PFSK-1 (cell line): ENCODE data around the gene ALX4.

ENCODE experiments used
- FOXP2 ChIP-seq: optimal IDR thresholded peaks from 2 replicates; pipeline ENCODE3; 2011; ENCODE audit warnings: borderline replicate concordance, control low read depth, inconsistent platforms; ENCODE audit not compliant: insufficient read depth; ENCODE audit errors: extremely low read length, extremely low read depth
- POLR2AphosphoS5 ChIP-seq: IDR thresholded peaks from 2 replicates; pipeline ENCODE4 v1.6.1; 2012; ENCODE audit warnings: low read depth, mild to moderate bottlenecking, control low read depth, low read length, moderate library complexity
- SIN3A ChIP-seq: IDR thresholded peaks from 2 replicates; pipeline ENCODE4 v1.6.1; 2012; ENCODE audit warnings: mild to moderate bottlenecking, low read length, moderate library complexity, borderline replicate concordance; ENCODE audit not compliant: insufficient read depth
- TAF1 ChIP-seq: IDR thresholded peaks from 2 replicates; pipeline ENCODE4 v1.6.1; 2012; ENCODE audit warnings: low read length, control low read depth, borderline replicate concordance; ENCODE audit not compliant: insufficient read depth
- TF ChIP-seq, protein P1 (sequence below), 2 experiments: IDR thresholded peaks; 2 replicates each; pipeline versions ENCODE4 v1.6.1 to v1.8.0; 2011 to 2012; ENCODE audit warnings: low read depth in 2 of 2, low read length in 2 of 2, control low read depth in 1 of 2, inconsistent platforms in 1 of 2, mild to moderate bottlenecking in 1 of 2, moderate library complexity in 1 of 2; ENCODE audit not compliant: insufficient read depth in 1 of 2

Gene ALX4

DNA sequence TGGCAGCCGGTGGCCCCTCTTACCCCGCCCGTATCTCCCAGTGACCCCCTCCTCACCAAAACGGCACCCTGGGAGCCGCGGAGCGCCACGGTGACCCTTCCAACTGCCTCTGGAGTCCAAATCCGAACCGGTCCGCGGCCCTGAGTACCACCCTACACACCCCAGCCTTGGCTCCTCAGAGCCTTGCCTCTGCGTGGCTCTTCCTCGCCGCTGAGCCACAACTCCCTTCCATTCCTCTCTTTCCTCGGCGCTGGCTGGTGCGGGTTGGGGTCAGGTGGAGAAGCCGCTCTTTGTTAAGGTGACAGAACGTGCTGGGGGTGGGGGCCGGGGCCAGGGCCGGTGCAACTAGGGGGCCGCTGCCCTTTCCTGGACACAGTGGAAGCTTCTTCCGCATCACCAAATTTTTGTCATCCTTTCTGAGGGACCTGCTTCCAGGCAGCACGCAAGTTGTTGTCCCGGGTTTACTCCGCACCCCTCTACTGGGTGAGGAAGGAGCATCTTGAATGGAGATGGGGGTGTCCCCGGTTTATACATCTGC is 6.5 kb downstream of the ALX4 start:
- TF ChIP-seq TAF1 (no peak), FOXP2 (no peak), SIN3A (no peak), POLR2AphosphoS5 (no peak)
- TF ChIP-seq, protein P1, sequence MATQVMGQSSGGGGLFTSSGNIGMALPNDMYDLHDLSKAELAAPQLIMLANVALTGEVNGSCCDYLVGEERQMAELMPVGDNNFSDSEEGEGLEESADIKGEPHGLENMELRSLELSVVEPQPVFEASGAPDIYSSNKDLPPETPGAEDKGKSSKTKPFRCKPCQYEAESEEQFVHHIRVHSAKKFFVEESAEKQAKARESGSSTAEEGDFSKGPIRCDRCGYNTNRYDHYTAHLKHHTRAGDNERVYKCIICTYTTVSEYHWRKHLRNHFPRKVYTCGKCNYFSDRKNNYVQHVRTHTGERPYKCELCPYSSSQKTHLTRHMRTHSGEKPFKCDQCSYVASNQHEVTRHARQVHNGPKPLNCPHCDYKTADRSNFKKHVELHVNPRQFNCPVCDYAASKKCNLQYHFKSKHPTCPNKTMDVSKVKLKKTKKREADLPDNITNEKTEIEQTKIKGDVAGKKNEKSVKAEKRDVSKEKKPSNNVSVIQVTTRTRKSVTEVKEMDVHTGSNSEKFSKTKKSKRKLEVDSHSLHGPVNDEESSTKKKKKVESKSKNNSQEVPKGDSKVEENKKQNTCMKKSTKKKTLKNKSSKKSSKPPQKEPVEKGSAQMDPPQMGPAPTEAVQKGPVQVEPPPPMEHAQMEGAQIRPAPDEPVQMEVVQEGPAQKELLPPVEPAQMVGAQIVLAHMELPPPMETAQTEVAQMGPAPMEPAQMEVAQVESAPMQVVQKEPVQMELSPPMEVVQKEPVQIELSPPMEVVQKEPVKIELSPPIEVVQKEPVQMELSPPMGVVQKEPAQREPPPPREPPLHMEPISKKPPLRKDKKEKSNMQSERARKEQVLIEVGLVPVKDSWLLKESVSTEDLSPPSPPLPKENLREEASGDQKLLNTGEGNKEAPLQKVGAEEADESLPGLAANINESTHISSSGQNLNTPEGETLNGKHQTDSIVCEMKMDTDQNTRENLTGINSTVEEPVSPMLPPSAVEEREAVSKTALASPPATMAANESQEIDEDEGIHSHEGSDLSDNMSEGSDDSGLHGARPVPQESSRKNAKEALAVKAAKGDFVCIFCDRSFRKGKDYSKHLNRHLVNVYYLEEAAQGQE (IDR thresholded peaks at IDR 0.05; ENCODE audit: insufficient read depth in 1 of 2, low read depth in 2 of 2, low read length in 2 of 2): no peak

DNA sequence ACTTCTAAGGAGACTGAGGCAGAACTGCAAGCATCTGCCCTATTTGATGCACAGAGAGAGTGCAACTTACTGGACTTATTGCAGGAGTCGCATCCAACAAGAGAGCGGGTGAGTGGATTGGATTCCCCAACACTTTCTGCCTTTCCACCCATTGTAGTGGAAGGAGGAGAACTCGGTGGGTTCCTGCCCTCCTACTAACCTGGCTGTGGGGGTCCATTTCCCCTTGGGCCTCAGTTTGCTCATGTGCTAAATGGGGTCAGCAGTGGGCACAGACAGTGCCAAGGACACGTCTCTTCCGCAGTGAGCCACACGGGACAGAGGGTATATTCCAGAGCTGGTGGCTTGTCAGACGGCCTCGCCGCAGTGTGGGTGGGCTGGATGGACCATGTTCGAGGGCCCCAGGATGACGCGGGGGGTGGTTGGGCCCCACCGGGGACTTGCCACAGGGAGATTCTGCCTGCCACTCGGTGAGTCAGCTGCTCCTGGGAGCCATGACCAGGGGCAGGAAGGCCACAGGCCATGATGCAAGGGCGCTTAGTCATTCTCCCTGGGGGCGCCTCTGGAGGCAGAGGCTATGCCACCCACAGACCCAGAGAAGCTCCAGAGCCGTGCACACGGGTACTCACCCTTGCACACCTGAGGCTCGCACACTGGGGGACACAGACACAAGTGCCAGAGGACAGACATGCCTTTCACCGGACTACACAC is 8.2 kb downstream of the ALX4 start:
- TF ChIP-seq, protein P1 (IDR thresholded peaks at IDR 0.05; ENCODE audit: insufficient read depth in 1 of 2, low read depth in 2 of 2, low read length in 2 of 2): no peak
- no peak for TF ChIP-seq TAF1
- no peak for TF ChIP-seq SIN3A
- TF ChIP-seq FOXP2: no peak
- TF ChIP-seq POLR2AphosphoS5: no peak

DNA sequence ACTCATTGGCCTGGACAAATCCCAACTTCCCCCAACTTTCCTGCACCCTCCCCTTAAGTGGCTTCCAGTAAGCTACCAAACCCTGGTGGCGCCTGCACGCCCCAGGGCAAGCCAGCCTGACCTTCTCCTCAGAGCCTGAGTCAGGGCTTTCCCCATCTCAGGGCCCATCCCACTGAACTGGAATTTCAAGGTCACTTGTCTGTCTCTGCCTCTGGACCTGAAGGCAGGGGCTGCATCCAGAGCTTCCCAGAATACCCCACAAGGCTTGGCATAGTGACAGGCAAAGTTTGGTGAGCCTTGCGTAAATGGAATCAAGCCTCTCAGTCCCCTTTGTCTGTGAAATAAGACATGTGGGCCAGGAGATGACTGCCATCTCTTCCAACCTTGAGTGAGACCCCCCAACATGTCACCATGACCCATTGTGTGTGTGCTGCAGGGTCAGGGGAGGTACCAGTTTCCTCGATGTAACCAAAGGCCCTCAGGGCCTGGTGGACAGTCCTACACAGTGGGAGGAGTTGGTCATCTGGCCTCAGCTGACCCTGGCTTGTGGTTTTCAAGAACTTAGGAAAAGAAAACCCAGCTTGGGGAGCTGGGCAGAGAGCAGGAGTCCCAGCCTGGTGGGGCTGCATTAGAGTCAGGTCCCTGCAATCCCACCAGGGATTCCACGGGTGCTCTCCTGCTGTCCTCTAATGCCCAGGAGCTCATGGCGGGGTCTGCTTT is 8.9 kb downstream of the ALX4 start:
- no peak for TF ChIP-seq POLR2AphosphoS5
- no peak for TF ChIP-seq SIN3A
- TF ChIP-seq TAF1: no peak
- TF ChIP-seq, protein P1 (IDR thresholded peaks at IDR 0.05; ENCODE audit: insufficient read depth in 1 of 2, low read depth in 2 of 2, low read length in 2 of 2): no peak
- TF ChIP-seq FOXP2: no peak

DNA sequence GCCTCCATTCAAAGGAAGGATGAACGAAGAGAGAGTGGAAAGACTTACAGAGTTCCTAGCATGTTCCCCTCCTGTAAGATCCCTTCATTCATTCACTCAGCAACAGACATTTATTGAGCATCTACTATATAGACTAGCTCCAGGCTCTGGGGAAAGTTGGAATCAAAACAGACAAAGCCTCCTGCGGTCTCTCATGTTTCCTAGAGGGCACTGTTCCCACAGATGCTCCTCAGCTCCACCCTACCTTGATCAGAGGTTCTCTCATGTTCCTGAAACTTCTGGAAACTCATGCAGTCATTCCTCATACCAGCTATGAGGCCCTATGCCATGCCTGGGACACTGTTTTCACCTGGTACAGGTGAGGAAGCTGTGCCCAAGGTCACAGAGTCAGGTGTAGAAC is 11.1 kb downstream of the ALX4 start:
- TF ChIP-seq POLR2AphosphoS5 (no peak), FOXP2 (no peak), TAF1 (no peak), SIN3A (no peak)
- TF ChIP-seq, protein P1 (IDR thresholded peaks at IDR 0.05; ENCODE audit: insufficient read depth in 1 of 2, low read depth in 2 of 2, low read length in 2 of 2): no peak
